Memory B cell (primary cell): ENCODE results near the gene BOD1.

Experiments used
- ATAC-seq: fragments of 150-1000 bp; cut with Tn5 transposase; 2 replicates; pipeline ENCODE4 v1.10.0; 2021; ENCODE audit warnings: low read depth, mild to moderate bottlenecking, moderate library complexity
- DNase-seq, 2 donors: peaks; one replicate each; pipeline ENCODE4 v3.0.0; 2022; ENCODE audit warnings: low spot score in 2 of 2
- H3K27ac Mint-ChIP-seq: one replicate; pipeline ENCODE4 v1.8.0; 2022; ENCODE audit warnings: mild to moderate bottlenecking, moderate library complexity, mixed read lengths
- H3K27me3 Mint-ChIP-seq: one replicate; pipeline ENCODE4 v1.8.0; 2022; ENCODE audit warnings: mixed read lengths
- H3K36me3 Mint-ChIP-seq: one replicate; pipeline ENCODE4 v1.8.0; 2022; ENCODE audit warnings: mild to moderate bottlenecking, mixed read lengths
- H3K4me1 Mint-ChIP-seq: one replicate; pipeline ENCODE4 v1.8.0; 2022; ENCODE audit warnings: mixed read lengths
- H3K4me3 Mint-ChIP-seq: one replicate; pipeline ENCODE4 v1.8.0; 2022; ENCODE audit warnings: mild to moderate bottlenecking, moderate library complexity, mixed read lengths
- H3K9me3 Mint-ChIP-seq: one replicate; pipeline ENCODE4 v1.8.0; 2022; ENCODE audit warnings: mixed read lengths

The BOD1 gene

DNA sequence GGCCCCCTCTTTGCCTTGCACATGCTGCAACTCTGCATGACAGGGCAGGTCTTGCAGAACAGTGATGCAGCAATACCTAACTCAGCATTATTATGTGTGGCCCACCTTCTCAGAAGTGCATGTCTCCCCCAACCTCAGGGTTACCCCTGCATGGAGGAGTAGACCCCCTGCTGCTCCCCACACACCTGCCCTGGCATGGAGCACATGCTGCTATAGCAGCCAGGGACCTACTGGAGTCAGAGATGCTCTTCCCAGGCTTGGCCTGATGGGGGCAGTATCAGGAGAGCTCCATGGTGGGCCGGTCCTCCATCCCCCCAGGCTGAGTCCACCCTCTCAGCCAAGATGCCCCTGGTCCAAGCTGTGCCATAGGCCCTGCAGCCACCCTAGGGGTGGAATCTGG, 13.2 kb upstream of the BOD1 start:
- no peak for DNase-seq
- Mint-ChIP-seq H3K36me3 (no peaks in the 10 kb centered on the region), H3K4me3 (no peak overlapping the region), H3K27me3 (peaks cover under 1% of the 10 kb centered on the region), H3K27ac (no peak overlapping the region), H3K4me1 (peaks cover 15% of the 10 kb centered on the region), H3K9me3 (no peaks in the 10 kb centered on the region)
- ATAC-seq: no peak

- no peak for ATAC-seq
- Mint-ChIP-seq H3K27me3 (no peaks in the 10 kb centered on the region), H3K4me3 (no peak overlapping the region), H3K4me1 (peaks cover 13% of the 10 kb centered on the region), H3K36me3 (no peaks in the 10 kb centered on the region), H3K9me3 (no peaks in the 10 kb centered on the region), H3K27ac (no peak overlapping the region)
- no peak for DNase-seq
These were observed 12.1 kb upstream of the BOD1 start for GRCh38 chr5:173628501-173628900.

- no peak overlapping the region for H3K4me3 Mint-ChIP-seq
- ATAC-seq: no peak
- no peaks in the 10 kb centered on the region for H3K27me3 Mint-ChIP-seq
- no peak overlapping the region for H3K27ac Mint-ChIP-seq
- H3K9me3 Mint-ChIP-seq: no peaks in the 10 kb centered on the region
- H3K4me1 Mint-ChIP-seq: peaks cover 15% of the 10 kb centered on the region
- H3K36me3 Mint-ChIP-seq: no peaks in the 10 kb centered on the region
- no peak for DNase-seq
These were observed 11.5 kb upstream of the BOD1 start for GRCh38 chr5:173627860-173628392.

- no peaks in the 10 kb centered on the region for H3K27me3 Mint-ChIP-seq
- no peak overlapping the region for H3K4me3 Mint-ChIP-seq
- H3K9me3 Mint-ChIP-seq: no peaks in the 10 kb centered on the region
- DNase-seq (no peak), ATAC-seq (no peak)
- H3K36me3 Mint-ChIP-seq: no peaks in the 10 kb centered on the region
- H3K27ac Mint-ChIP-seq: no peak overlapping the region
- peaks cover 15% of the 10 kb centered on the region for H3K4me1 Mint-ChIP-seq
These were observed 10.8 kb upstream of the BOD1 start for GRCh38 chr5:173627271-173627670.

GRCh38 chr5:173626505-173626820, 10.0 kb upstream of the BOD1 start:
- DNase-seq (no peak), ATAC-seq (no peak)
- Mint-ChIP-seq H3K27ac (no peak overlapping the region), H3K36me3 (no peaks in the 10 kb centered on the region), H3K4me1 (peaks cover 13% of the 10 kb centered on the region), H3K9me3 (no peaks in the 10 kb centered on the region), H3K27me3 (no peaks in the 10 kb centered on the region), H3K4me3 (no peak overlapping the region)

DNA sequence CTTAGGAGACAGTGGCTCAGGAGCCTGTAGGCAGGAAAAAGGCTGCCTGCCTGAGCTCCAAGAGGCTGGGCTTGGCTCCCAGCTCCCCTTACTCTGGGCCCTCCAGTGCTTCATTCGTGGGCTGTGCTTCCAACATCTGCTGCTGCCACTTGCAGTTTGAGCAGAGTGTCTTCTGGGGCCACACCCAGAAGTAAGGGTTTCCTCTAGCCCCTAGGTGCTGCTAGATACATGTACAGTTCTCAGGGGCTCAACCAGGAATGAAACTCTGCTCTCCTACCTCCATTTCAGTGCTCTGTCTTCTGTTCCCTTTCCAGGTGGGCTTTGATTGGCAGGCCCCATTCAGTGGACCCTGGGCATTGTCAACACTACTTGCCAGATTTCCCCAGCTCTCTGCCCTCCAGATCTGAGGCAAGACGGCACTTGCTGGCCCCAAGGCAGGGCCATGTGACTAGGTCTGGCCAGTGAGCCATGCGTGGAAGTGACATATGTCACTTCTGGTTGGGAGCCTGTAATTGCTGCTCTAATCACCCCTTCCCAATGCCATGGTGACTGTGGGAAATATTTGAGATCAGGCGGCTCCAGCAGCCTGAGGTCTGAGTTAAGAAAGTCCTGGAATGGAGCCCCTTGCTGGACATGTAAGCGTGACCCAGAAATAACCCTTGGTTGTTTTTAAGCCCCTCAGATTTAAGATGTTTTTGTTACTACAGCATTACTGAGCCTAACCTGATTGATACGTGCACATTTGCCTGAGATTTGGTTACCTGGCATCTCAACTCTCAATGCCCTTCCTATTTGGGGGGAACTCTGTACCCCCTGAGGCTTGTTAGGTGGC, 9.4 kb upstream of the BOD1 start:
- Mint-ChIP-seq H3K9me3 (no peaks in the 10 kb centered on the region), H3K4me1 (peaks cover 12% of the 10 kb centered on the region), H3K27me3 (no peaks in the 10 kb centered on the region), H3K4me3 (peak overlapping the region; percentile 42), H3K27ac (no peak overlapping the region), H3K36me3 (no peaks in the 10 kb centered on the region)
- DNase-seq: peak in 1 of 2 donors; percentile 32
- peak; percentile 99 for ATAC-seq

- Mint-ChIP-seq H3K27ac (no peak overlapping the region), H3K9me3 (no peaks in the 10 kb centered on the region), H3K36me3 (no peaks in the 10 kb centered on the region), H3K4me1 (peaks cover 12% of the 10 kb centered on the region), H3K4me3 (no peak overlapping the region), H3K27me3 (no peaks in the 10 kb centered on the region)
- DNase-seq (no peak), ATAC-seq (no peak)
These were observed 8.8 kb upstream of the BOD1 start for GRCh38 chr5:173625261-173625660.

- Mint-ChIP-seq H3K4me1 (peaks cover 12% of the 10 kb centered on the region), H3K27me3 (no peaks in the 10 kb centered on the region), H3K36me3 (no peaks in the 10 kb centered on the region), H3K27ac (no peak overlapping the region), H3K9me3 (no peaks in the 10 kb centered on the region), H3K4me3 (no peak overlapping the region)
- DNase-seq (no peak), ATAC-seq (no peak)
These were observed 7.8 kb upstream of the BOD1 start for GRCh38 chr5:173624282-173624681.

DNA sequence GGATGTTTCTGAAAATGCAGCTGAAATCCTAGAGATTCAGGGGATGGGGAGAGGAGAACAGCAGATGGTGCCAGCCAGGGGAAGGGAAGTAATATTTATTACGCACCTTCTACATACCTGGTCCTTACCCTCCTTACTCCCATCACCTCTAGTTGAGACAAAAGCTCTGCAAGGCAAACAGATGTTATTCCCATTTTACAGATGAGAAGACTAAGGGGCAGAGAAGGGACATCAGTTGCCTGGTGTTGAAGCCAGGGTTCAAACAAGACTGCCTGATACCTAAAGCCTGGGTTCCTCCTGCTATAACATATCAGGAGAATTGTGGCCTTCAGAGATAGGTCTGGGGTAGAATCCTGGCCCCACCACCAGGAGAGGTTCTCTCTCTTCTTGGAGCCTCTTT, 7.3 kb upstream of the BOD1 start:
- peaks cover 15% of the 10 kb centered on the region for H3K4me1 Mint-ChIP-seq

DNA sequence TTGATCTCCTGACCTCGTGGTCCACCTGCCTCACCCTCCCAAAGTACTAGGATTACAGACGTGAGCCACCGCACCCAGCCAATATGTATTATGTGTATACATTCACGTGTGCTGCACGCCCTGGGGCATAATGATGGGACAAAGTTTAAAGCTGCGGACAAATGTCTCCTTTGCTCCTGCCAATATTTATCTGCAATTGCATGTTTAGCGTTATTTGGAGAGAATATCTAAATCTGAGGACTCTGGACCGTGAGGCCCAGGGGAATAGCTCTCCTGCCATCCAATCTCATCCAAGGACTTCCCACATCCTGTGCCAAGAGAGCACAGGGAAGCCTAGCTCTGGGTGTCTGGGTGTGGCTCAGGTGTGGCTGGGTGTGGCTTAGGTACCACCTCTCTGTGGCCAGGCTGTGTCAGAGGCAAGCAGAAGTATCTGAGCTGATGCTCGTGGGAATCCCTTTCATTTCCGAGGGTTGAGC, 6.9 kb upstream of the BOD1 start:
- no peaks in the 10 kb centered on the region for H3K36me3 Mint-ChIP-seq
- no peaks in the 10 kb centered on the region for H3K9me3 Mint-ChIP-seq
- no peaks in the 10 kb centered on the region for H3K27me3 Mint-ChIP-seq
- no peak overlapping the region for H3K27ac Mint-ChIP-seq
- no peak for DNase-seq
- H3K4me3 Mint-ChIP-seq: no peak overlapping the region
- H3K4me1 Mint-ChIP-seq: peaks cover 15% of the 10 kb centered on the region
- ATAC-seq: no peak

More for the DNA sequence above, 7.3 kb upstream of the BOD1 start:
- H3K4me3 Mint-ChIP-seq: no peak overlapping the region
- no peaks in the 10 kb centered on the region for H3K9me3 Mint-ChIP-seq
- ATAC-seq (no peak), DNase-seq (no peak)
- no peaks in the 10 kb centered on the region for H3K36me3 Mint-ChIP-seq
- no peak overlapping the region for H3K27ac Mint-ChIP-seq
- no peaks in the 10 kb centered on the region for H3K27me3 Mint-ChIP-seq

GRCh38 chr5:173622183-173623047, 6.0 kb upstream of the BOD1 start:
- Mint-ChIP-seq H3K4me3 (no peak overlapping the region), H3K27me3 (no peaks in the 10 kb centered on the region), H3K36me3 (no peaks in the 10 kb centered on the region), H3K4me1 (peaks cover 15% of the 10 kb centered on the region), H3K27ac (no peak overlapping the region), H3K9me3 (no peaks in the 10 kb centered on the region)
- ATAC-seq (no peak), DNase-seq (no peak)

DNA sequence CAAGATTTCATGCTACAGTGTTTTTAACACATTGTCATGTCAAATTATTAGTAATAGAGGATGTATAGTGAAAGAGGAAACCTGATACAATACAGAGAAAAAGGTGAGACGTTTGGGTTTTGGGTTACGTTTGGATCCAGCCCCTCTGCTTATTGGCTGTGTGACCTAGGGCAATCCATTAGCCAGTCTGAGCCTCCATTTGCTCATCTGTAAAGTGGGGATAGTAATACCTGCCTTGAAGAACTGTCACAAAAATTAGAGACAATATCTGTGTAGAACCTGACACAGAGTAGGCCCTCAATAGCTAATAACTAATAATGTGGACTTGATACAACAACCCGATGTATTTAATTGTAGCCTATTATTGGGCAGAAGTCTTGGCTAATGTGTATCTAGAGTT, 4.3 kb upstream of the BOD1 start:
- no peak for ATAC-seq
- H3K27ac Mint-ChIP-seq: no peak overlapping the region
- H3K36me3 Mint-ChIP-seq: no peaks in the 10 kb centered on the region
- H3K9me3 Mint-ChIP-seq: no peaks in the 10 kb centered on the region
- H3K4me3 Mint-ChIP-seq: no peak overlapping the region
- H3K4me1 Mint-ChIP-seq: peaks cover 8% of the 10 kb centered on the region
- no peaks in the 10 kb centered on the region for H3K27me3 Mint-ChIP-seq
- DNase-seq: no peak

- ATAC-seq: no peak
- Mint-ChIP-seq H3K9me3 (no peaks in the 10 kb centered on the region), H3K27me3 (no peaks in the 10 kb centered on the region), H3K4me1 (peaks cover 12% of the 10 kb centered on the region), H3K4me3 (no peak overlapping the region), H3K36me3 (no peaks in the 10 kb centered on the region), H3K27ac (no peak overlapping the region)
- DNase-seq: peak; percentile 55 to 60
These were observed 2.6 kb upstream of the BOD1 start for GRCh38 chr5:173618927-173619519.
